Hematopoietic multipotent progenitor cell treated with erythropoietin and hydrocortisone succinate and interleukin-3 and kit ligand, for 4 days (in vitro differentiated cells): Measurements from ENCODE around the gene STEAP2.
"Not testable (repeated sequence)": the region's sequence is repeated elsewhere in the genome, so short reads cannot be mapped to it uniquely, and the experiment has no call there.

ENCODE experiments used
- DNase-seq: peaks from one replicate; pipeline ENCODE4 v3.0.0-alpha.2; 2015

Gene STEAP2

GRCh38 chr7:90211391-90212148 is at the start of gene STEAP2:
TSS of gene STEAP2 (plus strand) at chr7:90211740. CDS start at chr7:90225083, 13,343 bp downstream.
- DNase-seq = peak; percentile 76

DNA sequence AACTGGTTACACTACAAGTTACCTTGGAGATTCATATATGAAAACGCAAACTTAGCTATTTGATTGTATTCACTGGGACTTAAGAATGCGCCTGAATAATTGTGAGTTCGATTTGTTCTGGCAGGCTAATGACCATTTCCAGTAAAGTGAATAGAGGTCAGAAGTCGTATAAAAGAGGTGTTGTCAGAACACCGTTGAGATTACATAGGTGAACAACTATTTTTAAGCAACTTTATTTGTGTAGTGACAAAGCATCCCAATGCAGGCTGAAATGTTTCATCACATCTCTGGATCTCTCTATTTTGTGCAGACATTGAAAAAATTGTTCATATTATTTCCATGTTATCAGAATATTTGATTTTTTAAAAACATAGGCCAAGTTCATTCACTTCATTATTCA is 48.0 kb upstream of the STEAP2 start:
- no peak for DNase-seq

- no peak for DNase-seq
These were observed 45.8 kb upstream of the STEAP2 start for GRCh38 chr7:90165724-90166123.

DNA sequence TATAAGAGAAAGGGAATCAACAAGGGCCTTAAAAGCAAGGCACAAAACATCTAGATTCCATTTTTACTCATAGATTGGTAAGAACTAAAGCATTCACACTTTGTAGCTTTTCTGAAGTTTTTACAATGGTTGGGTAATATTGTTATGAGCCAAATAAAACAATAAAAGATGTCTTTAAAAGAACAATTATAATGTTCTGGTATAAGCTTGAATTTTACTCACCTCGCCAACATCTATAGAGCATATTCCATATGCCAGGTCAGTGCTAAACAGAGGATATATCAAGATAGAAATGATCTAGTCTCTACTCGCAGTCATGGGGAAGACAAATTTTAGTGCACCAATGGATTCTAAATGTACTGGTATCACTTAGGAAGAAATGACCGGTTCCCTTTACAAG is 45.4 kb upstream of the STEAP2 start:
- no peak for DNase-seq

DNA sequence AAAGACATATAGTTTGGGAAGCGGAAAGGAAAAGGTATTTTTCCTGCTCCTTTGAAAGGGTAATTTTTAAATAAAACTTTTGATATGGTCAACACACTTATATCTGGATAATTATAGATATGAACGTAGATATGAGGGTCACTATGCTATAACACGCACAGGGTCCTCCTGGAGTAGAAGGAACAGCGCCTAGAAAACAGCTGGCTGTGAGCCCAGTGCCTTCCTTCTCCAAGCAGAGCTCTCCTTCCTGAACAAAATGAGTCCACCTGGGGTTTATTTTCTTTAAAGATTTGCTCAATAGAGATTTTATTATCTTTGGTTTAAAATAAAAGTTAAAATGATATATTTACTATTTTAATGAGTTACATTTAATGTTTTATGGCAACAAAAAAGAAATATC is 44.2 kb upstream of the STEAP2 start:
- DNase-seq = no peak

DNA sequence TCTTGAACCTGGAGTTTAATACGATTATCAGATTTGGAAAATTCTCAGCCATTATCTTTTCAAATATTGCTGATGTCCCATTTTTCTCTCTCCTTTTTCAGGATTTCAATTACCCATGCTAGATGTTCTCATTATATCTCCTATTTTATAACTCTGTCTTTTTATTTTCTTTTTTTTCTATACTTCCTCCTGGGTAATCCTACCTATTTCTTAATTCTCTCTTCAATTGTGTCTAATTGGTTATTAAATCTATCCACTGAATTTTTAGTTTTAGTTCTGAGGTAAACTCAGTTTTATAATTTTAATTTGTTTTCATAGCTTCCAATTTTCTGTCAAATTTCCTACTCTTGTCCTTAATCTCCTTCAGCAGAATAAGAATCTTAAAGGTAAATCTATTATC is 41.6 kb upstream of the STEAP2 start:
- DNase-seq = no peak

GRCh38 chr7:90172121-90172520 is 39.4 kb upstream of the STEAP2 start:
- no peak for DNase-seq

- DNase-seq = no peak
These were observed 38.9 kb upstream of the STEAP2 start for GRCh38 chr7:90172624-90173023.

DNA sequence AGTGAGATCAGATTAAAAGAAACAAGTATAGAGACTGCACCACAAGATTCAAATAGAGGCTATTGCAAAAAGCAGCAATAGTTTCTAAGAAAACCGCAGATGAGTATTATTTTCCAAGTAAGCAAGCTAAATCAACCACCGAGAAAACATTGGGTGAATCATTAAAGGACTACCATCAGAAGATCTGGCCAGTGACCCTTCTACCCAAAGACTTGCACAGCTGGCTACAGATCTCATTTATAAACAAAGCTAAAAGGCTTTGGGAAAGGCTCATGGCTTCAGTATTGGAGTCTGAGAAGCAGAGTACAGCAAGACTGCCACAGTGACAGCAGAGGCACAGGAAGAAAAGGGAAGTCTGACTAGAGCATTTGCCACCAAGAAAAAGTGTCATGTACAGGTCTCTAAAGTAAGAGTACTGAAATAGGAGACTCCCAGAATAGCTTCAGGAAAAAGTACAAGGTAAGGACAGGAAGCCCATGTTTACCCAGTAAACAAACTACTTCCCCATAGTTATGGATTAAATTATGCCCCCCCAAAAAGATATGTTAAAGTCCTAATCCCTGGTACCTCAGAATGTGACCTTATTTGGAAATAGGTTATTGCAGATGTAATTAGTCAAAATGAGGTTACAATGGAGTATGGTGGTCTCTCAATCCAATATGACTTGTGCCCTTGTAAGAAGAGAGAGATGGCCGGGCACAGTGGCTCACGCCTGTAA is 38.3 kb upstream of the STEAP2 start:
- no peak for DNase-seq

DNA sequence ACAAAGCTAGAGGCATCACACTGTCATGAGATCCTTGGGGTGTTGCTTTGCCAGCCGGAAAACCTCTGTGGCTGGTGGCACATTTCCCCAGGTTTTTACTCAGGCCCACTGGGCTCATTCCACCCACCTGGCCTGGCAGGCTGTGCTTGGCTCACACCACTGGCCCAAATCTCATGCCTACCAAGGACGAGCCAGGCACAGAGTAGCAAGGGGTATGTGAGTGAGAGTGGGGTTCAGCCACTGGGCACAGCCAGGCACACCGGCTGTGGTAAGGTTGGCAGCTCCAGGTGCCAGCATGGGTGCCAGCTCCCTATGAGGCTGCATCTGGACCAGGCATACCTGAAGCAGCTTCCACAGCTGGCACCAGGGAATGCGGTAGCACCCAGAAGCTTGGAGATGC is 35.9 kb upstream of the STEAP2 start:
- DNase-seq = no peak

DNA sequence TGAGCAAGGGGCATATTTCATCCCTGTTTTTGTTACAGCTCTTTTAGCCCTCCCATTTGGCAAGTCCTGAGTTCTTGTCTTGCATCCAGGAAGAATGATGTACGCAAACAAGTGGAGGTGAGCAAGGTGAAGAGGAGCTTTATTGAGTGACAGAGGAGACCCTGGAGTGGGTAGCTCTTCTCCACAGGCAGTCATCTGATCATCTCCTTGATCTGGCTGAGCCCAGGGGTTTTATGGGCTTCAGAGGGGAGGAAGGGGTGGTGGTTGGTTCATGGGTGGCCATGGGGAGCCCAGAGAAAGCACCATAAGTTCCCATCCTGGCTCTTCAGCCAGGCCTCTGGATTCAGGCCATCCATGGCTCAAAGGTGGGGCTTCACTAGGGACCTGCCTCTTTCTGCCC is 35.3 kb upstream of the STEAP2 start:
- DNase-seq = no peak

DNA sequence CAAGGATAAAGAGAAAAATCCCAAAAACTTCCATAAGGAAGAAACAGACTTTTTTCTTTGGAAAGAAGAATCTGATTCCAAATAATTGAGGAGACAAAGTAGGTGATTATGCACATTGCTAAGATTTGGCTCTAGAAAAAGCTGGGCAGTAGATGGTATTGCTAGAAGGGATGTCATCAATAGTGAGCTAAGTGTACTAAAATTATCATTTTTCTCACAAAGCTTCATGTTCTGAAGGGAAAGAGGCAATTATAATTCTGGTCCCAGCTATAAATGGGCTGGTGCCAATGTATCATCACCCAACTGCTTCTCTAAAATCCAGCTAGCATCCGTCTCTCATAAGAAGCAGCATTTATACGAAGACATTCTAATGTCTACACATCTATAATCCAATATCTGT is 33.4 kb upstream of the STEAP2 start:
- DNase-seq = no peak

DNA sequence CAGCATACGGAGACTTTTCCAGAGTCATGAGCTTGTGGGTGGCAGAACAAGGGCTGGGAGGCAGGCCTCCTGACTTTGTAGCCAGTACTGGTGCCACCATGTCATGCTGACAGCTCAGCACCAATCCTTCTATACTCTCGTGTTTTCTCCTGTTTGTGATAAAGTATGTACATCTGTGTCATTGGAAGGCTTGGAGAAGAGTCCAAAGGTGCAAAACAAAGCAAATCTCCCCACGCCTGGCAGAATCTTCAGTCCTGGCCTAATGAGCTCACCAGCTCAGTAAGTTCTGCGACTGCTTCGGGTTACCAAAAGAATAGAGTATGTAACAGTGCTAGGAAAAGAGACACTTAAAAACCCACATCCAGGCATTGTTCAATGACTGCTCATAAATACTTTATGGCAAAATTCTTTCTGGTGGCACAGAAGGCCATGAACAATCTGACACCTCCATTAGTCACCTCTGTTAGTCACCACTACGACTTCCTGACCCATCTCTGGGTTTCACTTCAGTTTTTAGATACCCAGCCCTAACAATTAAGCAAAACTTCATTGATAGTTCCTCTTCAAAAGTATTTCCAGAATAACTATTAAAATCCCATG is 32.8 kb upstream of the STEAP2 start:
- DNase-seq = no peak

DNA sequence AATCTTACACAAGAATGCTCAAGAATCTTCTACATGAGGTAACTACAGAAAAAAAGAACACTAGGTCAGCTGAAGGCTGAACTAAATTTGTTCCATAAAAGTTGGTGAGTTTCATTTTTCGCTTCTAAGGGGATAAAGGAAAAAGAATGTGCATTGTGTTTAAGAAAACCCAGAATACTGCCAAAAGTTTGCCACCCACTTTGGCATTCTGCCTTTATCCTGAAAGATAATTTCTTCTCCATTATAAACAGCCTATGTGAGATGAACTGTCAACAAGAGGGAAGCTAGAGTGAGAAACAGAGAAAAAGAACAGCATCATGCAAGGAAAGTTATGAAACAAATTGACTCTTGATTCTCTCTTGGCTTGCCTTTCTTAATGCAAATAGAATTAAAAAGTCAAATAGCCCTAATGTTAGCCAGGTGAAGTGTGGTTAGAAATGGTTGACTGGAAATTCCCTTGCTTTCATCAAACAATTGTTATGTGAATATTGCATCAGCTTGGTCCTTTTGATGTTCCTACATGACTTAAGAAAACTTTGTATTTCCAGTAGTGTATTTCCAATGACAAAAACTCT is 31.4 kb upstream of the STEAP2 start:
- DNase-seq = no peak

- no peak for DNase-seq
These were observed 30.9 kb upstream of the STEAP2 start for GRCh38 chr7:90180649-90181048.

GRCh38 chr7:90181485-90181884 is 30.1 kb upstream of the STEAP2 start:
- no peak for DNase-seq

GRCh38 chr7:90186290-90186689 is 25.2 kb upstream of the STEAP2 start:
- not testable (repeated sequence) for DNase-seq

DNA sequence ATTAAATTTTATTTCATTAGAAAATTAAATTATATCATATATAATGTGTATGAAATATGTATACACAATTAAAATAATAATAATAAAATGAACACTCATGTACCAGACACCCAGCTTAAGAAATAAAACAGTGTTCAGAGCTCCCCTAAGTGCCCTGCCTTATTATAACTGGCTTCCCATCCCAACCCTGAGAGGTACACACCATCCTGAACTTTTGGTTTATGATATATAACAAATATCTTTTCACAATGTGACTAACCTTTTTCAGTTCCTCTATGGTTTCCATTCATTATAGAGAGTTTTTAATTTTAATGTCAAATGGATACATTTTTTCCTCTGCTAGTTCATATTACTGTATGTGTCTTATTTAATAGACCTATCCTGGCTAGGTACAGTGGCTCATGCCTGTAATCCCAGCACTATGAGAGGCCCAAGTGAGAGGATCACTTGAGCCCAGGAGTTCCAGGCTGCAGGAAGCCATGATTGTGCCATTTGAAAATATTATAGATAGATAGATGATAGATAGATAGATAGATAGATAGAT is 24.0 kb upstream of the STEAP2 start:
- no peak for DNase-seq

DNA sequence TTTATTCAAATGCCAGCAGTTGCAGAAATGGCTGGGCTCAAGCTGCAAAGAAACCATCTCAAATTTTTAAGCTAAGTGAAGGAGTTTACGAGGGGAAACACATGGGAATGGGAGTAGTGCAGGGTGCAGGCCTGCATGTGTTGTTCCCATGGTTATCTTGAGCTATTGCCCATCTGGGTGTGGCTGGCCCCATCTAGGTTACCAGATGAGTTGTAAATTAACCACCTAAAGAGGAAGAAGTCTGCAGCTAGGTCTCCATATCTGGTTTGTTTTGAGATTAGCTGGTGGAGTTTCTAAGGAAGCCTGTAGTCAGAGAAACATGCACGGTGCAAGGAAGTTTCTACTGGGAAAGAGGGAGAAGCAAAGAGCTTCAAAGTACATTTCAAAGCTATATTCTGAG is 23.3 kb upstream of the STEAP2 start:
- DNase-seq = peak; percentile 23

DNA sequence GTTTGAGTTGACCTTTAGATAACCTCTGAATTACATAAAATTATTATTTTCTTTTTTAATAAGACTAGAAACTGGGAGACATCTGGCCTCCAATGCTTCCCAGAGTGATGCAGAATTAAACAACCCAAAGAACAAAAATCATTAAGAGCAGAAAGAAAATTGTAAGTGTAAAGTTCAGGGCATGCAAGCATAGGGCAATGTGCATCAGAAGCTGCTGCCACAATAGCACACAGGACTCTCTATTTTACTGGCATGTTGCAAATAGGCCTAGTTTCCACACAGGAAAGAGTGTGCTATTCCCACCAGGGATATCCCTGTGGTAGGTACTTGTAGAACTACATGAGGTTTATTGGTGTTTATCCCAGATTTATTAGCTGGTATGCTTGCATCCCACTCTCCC is 20.5 kb upstream of the STEAP2 start:
- DNase-seq = no peak

- DNase-seq = no peak
These were observed 19.9 kb upstream of the STEAP2 start for GRCh38 chr7:90191648-90192047.

- no peak for DNase-seq
These were observed 18.4 kb upstream of the STEAP2 start for GRCh38 chr7:90192876-90193750.
